GM12878 (cell line): Measurements from ENCODE around the gene SH2D3A. TPM values are rescaled to one million over a fixed set of nuclear protein-coding genes. Genes with fewer than 3 reads are reported as not detected.
A peak's percentile ranks its signal among the peaks of the same experiment; 100 is the strongest.

Source experiments
- ATAC-seq: fragments of 200-7000 bp; cut with Tn5 transposase; 3 replicates; pipeline ENCODE4 v1.9.1; 2020; ENCODE audit warnings: mild to moderate bottlenecking, moderate library complexity
- BruUV-seq: library from RNA; stranded (reverse); fragments of 400-500 nt; replicated peaks from 2 replicates; lab custom pipeline; 2021; lab: Mats Ljungman, UMichigan
- CTCF ChIA-PET: fragments of 300-600 bp; sonication (Branson Sonifier 250); formaldehyde crosslinking; extraction: SDS; loops from one replicate; lab custom pipeline; 2021; ENCODE audit warnings: inconsistent platforms; lab: Yijun Ruan, JAX
- POLR2A ChIA-PET: fragments of 350-600 bp; formaldehyde crosslinking; extraction: SDS; loops from one replicate; lab custom pipeline; 2021; ENCODE audit warnings: inconsistent platforms; lab: Charles Lee
- RAD21 ChIA-PET: fragments of 300-600 bp; sonication (Branson Sonifier 250); formaldehyde crosslinking; loops from one replicate; lab custom pipeline; 2023; ENCODE audit warnings: antibody characterized with exemption; ENCODE audit not compliant: unreplicated experiment; lab: Charles Lee
- SMC1A ChIA-PET: fragments of 300-600 bp; sonication (Branson Sonifier 250); formaldehyde crosslinking; loops from one replicate; lab custom pipeline; 2023; ENCODE audit not compliant: unreplicated experiment, uncharacterized antibody; lab: Charles Lee
- DNase-seq: peaks from one replicate; pipeline ENCODE4 v3.0.0-alpha.2; 2011; ENCODE audit warnings: low read depth, low spot score
- FAIRE-seq: peaks from 3 replicates; lab custom pipeline; 2011; peaks lifted over from hg19 to GRCh38; lab: Jason Lieb, UNC
- H2AFZ ChIP-seq: 2 replicates; pipeline ENCODE4 v1.6.0; 2011; ENCODE audit warnings: low read depth, low read length, control low read depth; ENCODE audit not compliant: control insufficient read depth
- H3K27ac ChIP-seq: 2 replicates; pipeline ENCODE4 v1.5.1; 2011; ENCODE audit warnings: control low read depth; ENCODE audit not compliant: control insufficient read depth, insufficient read depth
- H3K27me3 ChIP-seq, 2 experiments: replicated peaks in 1 of 2; 2 replicates each; pipeline versions ENCODE4 v1.6.0 to v1.6.1; 2011; ENCODE audit warnings: low read length in 1 of 2; ENCODE audit not compliant: control insufficient read depth in 2 of 2, insufficient read depth in 2 of 2
- H3K36me3 ChIP-seq, 2 experiments: 2 replicates each; pipeline ENCODE4 v1.5.1; 2011; ENCODE audit warnings: low read length in 1 of 2; ENCODE audit not compliant: control insufficient read depth in 2 of 2, insufficient read depth in 2 of 2
- H3K4me1 ChIP-seq: 2 replicates; pipeline ENCODE4 v1.6.1; 2011; ENCODE audit warnings: mild to moderate bottlenecking, low read length, moderate library complexity, mixed read lengths; ENCODE audit not compliant: control insufficient read depth, insufficient read depth
- H3K4me2 ChIP-seq: 2 replicates; pipeline ENCODE4 v1.6.0; 2011; ENCODE audit warnings: control low read depth; ENCODE audit not compliant: control insufficient read depth, insufficient read depth
- H3K4me3 ChIP-seq: fragments of 200-600 bp; sonication (generic); 2 replicates; pipeline ENCODE4 v1.5.1; 2016
- H3K79me2 ChIP-seq: 2 replicates; pipeline ENCODE4 v1.6.0; 2011; ENCODE audit warnings: low read length; ENCODE audit not compliant: control insufficient read depth, insufficient read depth
- H3K9ac ChIP-seq: 2 replicates; pipeline ENCODE4 v1.8.0; 2011; ENCODE audit warnings: low read length, control low read depth, mixed read lengths; ENCODE audit not compliant: control insufficient read depth, insufficient read depth
- H3K9me3 ChIP-seq: replicated peaks from 3 replicates; pipeline ENCODE4 v1.5.1; 2011; ENCODE audit warnings: mild to moderate bottlenecking, low read length; ENCODE audit not compliant: control insufficient read depth, insufficient read depth
- H4K20me1 ChIP-seq: 2 replicates; pipeline ENCODE4 v1.6.0; 2011; ENCODE audit not compliant: control insufficient read depth, insufficient read depth
- ATF7 ChIP-seq: fragments of 450-650 bp; IDR thresholded peaks from 2 replicates; pipeline ENCODE4 v1.6.1; 2016; ENCODE audit warnings: low read depth, mild to moderate bottlenecking
- CHD4 ChIP-seq: fragments of 200-600 bp; sonication (generic); IDR thresholded peaks from 2 replicates; pipeline ENCODE4 v1.6.1; 2016; ENCODE audit warnings: mild to moderate bottlenecking
- DPF2 ChIP-seq: fragments of 450-650 bp; IDR thresholded peaks from 2 replicates; pipeline ENCODE4 v1.6.1; 2017; ENCODE audit warnings: mild to moderate bottlenecking
- FOXK2 ChIP-seq: fragments of 450-650 bp; IDR thresholded peaks from 2 replicates; pipeline ENCODE4 v1.6.1; 2017; ENCODE audit warnings: mild to moderate bottlenecking, moderate library complexity
- JUNB ChIP-seq: IDR thresholded peaks from 2 replicates; pipeline ENCODE4 v1.6.1; 2016; ENCODE audit warnings: antibody characterized with exemption, mild to moderate bottlenecking
- NR2C2 ChIP-seq: IDR thresholded peaks from 2 replicates; pipeline ENCODE4 v1.6.1; 2011; ENCODE audit warnings: borderline replicate concordance, low read depth; ENCODE audit not compliant: control insufficient read depth, insufficient read length
- NR2F1 ChIP-seq: fragments of 450-650 bp; conservative IDR thresholded peaks from 2 replicates; pipeline ENCODE4 v1.6.1; 2017; ENCODE audit warnings: mild to moderate bottlenecking
- NRF1 ChIP-seq: conservative IDR thresholded peaks from 2 replicates; pipeline ENCODE4 v1.6.1; 2011; ENCODE audit warnings: mild to moderate bottlenecking, low read depth, low read length, improper control_type of control experiment
- POLR2A ChIP-seq: IDR thresholded peaks from 2 replicates; pipeline ENCODE4 v1.6.1; 2011; ENCODE audit warnings: low read depth, mild to moderate bottlenecking, low read length
- POLR2AphosphoS5 ChIP-seq: IDR thresholded peaks from 2 replicates; pipeline ENCODE4 v1.6.1; 2011; ENCODE audit warnings: mild to moderate bottlenecking, low read length, inconsistent platforms
- RUNX3 ChIP-seq: IDR thresholded peaks from 2 replicates; pipeline ENCODE4 v1.6.1; 2012; ENCODE audit warnings: low read length, inconsistent platforms
- SREBF2 ChIP-seq: IDR thresholded peaks from 2 replicates; pipeline ENCODE4 v1.6.1; 2012; ENCODE audit warnings: mild to moderate bottlenecking, low read length
- SRF ChIP-seq, 2 experiments: IDR thresholded peaks; 2 replicates each; pipeline ENCODE4 v1.6.1; 2011; ENCODE audit warnings: low read depth in 2 of 2, low read length in 2 of 2, mild to moderate bottlenecking in 1 of 2, moderate library complexity in 1 of 2
- TAF1 ChIP-seq: IDR thresholded peaks from 2 replicates; pipeline ENCODE4 v1.6.1; 2011; ENCODE audit warnings: mild to moderate bottlenecking, low read depth, low read length, borderline replicate concordance
- TCF7 ChIP-seq: IDR thresholded peaks from 2 replicates; pipeline ENCODE4 v1.6.1; 2014; ENCODE audit warnings: antibody characterized with exemption, borderline replicate concordance
- YBX1 ChIP-seq: fragments of 450-650 bp; IDR thresholded peaks from 2 replicates; pipeline ENCODE4 v1.6.1; 2016; ENCODE audit warnings: antibody characterized with exemption
- WGBS: methylation state at CpG from one replicate; pipeline ENCODE4 v1.1.6; 2016; ENCODE audit warnings: low lambda C conversion rate; ENCODE audit not compliant: insufficient replicate concordance, insufficient coverage; ENCODE audit errors: missing lambda C conversion rate; 5-methylcytosine and 5-hydroxymethylcytosine counted together
- in situ Hi-C: fragments of 300-500 bp; cut with MboI; formaldehyde crosslinking; loops from 9 replicates; pipeline ENCODE4 v1.14.3; 2018; ENCODE audit warnings: mixed read lengths
- intact Hi-C: fragments of 100-400 bp; cut with micrococcal nuclease; formaldehyde crosslinking; loops from one replicate; pipeline ENCODE4 v1.14.2; 2022; ENCODE audit not compliant: unreplicated experiment
- polyA plus RNA-seq, 11 experiments: library from polyadenylated mRNA; depleted of rRNA in 4 of 11; unstranded in 6 of 11; stranded (reverse) in 5 of 11; fragments of >200 nt; fragmentation: Nextera tagmentation in 4 of 11; fragmentation: Illumina TruSeq in 1 of 11; extraction: Ambion mirVana in 4 of 11; extraction: Trizol in 1 of 11; gene quantifications; 1 replicate in 1 of 11; 2 replicates in 10 of 11; pipeline versions ENCODE4 v1.2.1 to v1.2.3, GENCODE V29; 2011 to 2016; ENCODE audit warnings: inconsistent platforms in 2 of 11, missing spikeins in 2 of 11, low read depth in 1 of 11
- total RNA-seq, 4 experiments: library from RNA; depleted of rRNA in 3 of 4; stranded (reverse); fragments of >200 nt in 3 of 4; fragmentation: Illumina TruSeq in 1 of 4; extraction: Trizol in 1 of 4; gene quantifications; 2 replicates each; pipeline versions ENCODE4 v1.2.1 to v1.2.3, GENCODE V29; 2013 to 2021
- TF ChIP-seq, protein P1 (sequence below): IDR thresholded peaks from 2 replicates; pipeline ENCODE4 v1.6.1; 2012; ENCODE audit warnings: mild to moderate bottlenecking, low read depth, low read length
- TF ChIP-seq, protein P2 (sequence below): fragments of 450-650 bp; IDR thresholded peaks from 2 replicates; pipeline ENCODE4 v1.6.1; 2017; ENCODE audit warnings: borderline replicate concordance
- TF ChIP-seq, protein P3 (sequence below): fragments of 450-650 bp; IDR thresholded peaks from 2 replicates; pipeline ENCODE4 v1.6.1; 2018; ENCODE audit warnings: borderline replicate concordance, mild to moderate bottlenecking; ENCODE audit not compliant: partially characterized antibody

SH2D3A gene
- total and polyA plus RNA-seq, 10 of the 15 experiments (the other 5 are each of a cell fraction or from before 2014, with no cell fraction given): 0.77 to 24.4 (median 9.5) TPM

DNA sequence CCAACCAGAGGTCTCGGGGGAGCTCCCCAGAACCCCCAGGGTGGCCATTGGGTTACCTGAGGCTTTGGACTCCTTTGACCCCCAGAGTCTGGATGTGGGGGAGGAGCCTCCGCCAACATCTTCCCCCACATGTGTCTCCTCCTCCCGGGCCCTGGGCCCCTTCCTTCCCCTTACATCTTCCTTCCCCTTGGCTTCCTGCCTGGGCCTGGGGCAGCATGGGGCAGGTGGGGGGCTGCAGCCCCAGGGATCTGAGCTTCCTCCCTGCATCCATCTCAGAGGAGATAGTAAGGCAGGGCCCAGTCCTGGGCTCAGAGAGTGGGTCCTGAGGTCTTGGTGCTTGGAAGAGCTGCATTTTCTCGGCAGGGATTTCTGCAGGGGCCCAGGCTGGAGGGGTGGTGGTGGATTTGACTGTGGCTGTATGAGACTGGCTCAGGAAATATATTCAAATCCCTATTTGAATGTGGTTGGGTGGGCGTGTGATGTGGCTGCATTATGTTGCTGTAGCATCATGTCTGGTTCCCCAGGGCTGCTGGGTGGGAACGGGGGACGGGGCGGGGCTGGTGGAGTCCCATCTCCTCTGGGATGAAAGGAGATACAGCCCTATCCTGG, 6.2 kb upstream of the SH2D3A start:
- DNase-seq (peak; percentile 64), FAIRE-seq (no peak), ATAC-seq (peak; percentile 60)
- Histone ChIP-seq H3K9me3 (no peaks in the 10 kb centered on the region; the same call in 2 of the 3 replicates), H3K4me2 (peak overlapping the region; percentile 83), H3K9ac (peak overlapping the region; percentile 92), H3K79me2 (peaks cover 51% of the 10 kb centered on the region), H3K4me1 (peaks cover 26% of the 10 kb centered on the region), H4K20me1 (no peaks in the 10 kb centered on the region), H3K36me3 (no peaks in the 10 kb centered on the region), H3K27ac (peak overlapping the region; percentile 94), H3K27me3 (no peaks in the 10 kb centered on the region), H3K4me3 (peak overlapping the region; percentile 96), H2AFZ (peak overlapping the region; percentile 28)
- SMC1A ChIA-PET: interaction anchor here (0.9 to 5.0 kb wide), 9 partner anchors 8 to 257 kb away, joined by 3 to 36 read pairs (median 7); partner anchors contain the start of gene GPR108
- intact Hi-C loops: loop anchor here (2.0 kb wide), 1 partner anchor 89 kb away; no protein-coding TSS in a partner anchor
- POLR2A ChIA-PET: interaction anchor here (0.6 to 4.3 kb wide), 17 partner anchors 8 to 401 kb away, joined by 3 to 72 read pairs (median 4); partner anchors contain the start of genes ALKBH7, DENND1C and GPR108
- CTCF ChIA-PET: interaction anchor here (0.7 to 7.3 kb wide), 9 partner anchors 18 to 256 kb away, joined by 3 to 79 read pairs (median 5); no protein-coding TSS in a partner anchor
- RAD21 ChIA-PET: interaction anchor here (0.6 to 8.3 kb wide), 15 partner anchors 8 to 257 kb away, joined by 3 to 98 read pairs (median 4); partner anchors contain the start of gene GPR108
- WGBS: 5% methylated on average over 3 of the region's 8 CpGs
- no TSS peak for BruUV-seq
- in situ Hi-C loops: no loop called here
- TF ChIP-seq, protein P1, sequence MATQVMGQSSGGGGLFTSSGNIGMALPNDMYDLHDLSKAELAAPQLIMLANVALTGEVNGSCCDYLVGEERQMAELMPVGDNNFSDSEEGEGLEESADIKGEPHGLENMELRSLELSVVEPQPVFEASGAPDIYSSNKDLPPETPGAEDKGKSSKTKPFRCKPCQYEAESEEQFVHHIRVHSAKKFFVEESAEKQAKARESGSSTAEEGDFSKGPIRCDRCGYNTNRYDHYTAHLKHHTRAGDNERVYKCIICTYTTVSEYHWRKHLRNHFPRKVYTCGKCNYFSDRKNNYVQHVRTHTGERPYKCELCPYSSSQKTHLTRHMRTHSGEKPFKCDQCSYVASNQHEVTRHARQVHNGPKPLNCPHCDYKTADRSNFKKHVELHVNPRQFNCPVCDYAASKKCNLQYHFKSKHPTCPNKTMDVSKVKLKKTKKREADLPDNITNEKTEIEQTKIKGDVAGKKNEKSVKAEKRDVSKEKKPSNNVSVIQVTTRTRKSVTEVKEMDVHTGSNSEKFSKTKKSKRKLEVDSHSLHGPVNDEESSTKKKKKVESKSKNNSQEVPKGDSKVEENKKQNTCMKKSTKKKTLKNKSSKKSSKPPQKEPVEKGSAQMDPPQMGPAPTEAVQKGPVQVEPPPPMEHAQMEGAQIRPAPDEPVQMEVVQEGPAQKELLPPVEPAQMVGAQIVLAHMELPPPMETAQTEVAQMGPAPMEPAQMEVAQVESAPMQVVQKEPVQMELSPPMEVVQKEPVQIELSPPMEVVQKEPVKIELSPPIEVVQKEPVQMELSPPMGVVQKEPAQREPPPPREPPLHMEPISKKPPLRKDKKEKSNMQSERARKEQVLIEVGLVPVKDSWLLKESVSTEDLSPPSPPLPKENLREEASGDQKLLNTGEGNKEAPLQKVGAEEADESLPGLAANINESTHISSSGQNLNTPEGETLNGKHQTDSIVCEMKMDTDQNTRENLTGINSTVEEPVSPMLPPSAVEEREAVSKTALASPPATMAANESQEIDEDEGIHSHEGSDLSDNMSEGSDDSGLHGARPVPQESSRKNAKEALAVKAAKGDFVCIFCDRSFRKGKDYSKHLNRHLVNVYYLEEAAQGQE: no peak
- TF ChIP-seq RUNX3 (peak; percentile 91), NR2C2 (no peak), FOXK2 (no peak), TAF1 (peak; percentile 56; the same call in 1 of the 2 replicates), DPF2 (no peak), YBX1 (no peak), ATF7 (no peak), POLR2A (peak; percentile 66), JUNB (peak; percentile 23; the same call in 1 of the 2 replicates), NRF1 (no peak), TCF7 (no peak), CHD4 (no peak), SRF (IDR thresholded peaks at IDR 0.05; ENCODE audit: low read depth in 2 of 2, low read length in 2 of 2) (no peak), POLR2AphosphoS5 (peak; percentile 77), NR2F1 (peak; percentile 37; the same call in 1 of the 2 replicates), SREBF2 (no peak)
- TF ChIP-seq, protein P2, sequence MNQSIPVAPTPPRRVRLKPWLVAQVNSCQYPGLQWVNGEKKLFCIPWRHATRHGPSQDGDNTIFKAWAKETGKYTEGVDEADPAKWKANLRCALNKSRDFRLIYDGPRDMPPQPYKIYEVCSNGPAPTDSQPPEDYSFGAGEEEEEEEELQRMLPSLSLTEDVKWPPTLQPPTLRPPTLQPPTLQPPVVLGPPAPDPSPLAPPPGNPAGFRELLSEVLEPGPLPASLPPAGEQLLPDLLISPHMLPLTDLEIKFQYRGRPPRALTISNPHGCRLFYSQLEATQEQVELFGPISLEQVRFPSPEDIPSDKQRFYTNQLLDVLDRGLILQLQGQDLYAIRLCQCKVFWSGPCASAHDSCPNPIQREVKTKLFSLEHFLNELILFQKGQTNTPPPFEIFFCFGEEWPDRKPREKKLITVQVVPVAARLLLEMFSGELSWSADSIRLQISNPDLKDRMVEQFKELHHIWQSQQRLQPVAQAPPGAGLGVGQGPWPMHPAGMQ: no peak
- TF ChIP-seq, protein P3, sequence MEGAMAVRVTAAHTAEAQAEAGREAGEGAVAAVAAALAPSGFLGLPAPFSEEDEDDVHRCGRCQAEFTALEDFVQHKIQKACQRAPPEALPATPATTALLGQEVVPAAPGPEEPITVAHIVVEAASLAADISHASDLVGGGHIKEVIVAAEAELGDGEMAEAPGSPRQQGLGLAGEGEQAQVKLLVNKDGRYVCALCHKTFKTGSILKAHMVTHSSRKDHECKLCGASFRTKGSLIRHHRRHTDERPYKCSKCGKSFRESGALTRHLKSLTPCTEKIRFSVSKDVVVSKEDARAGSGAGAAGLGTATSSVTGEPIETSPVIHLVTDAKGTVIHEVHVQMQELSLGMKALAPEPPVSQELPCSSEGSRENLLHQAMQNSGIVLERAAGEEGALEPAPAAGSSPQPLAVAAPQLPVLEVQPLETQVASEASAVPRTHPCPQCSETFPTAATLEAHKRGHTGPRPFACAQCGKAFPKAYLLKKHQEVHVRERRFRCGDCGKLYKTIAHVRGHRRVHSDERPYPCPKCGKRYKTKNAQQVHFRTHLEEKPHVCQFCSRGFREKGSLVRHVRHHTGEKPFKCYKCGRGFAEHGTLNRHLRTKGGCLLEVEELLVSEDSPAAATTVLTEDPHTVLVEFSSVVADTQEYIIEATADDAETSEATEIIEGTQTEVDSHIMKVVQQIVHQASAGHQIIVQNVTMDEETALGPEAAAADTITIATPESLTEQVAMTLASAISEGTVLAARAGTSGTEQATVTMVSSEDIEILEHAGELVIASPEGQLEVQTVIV: no peak
